ENCODE results near the gene ZNF385A.

DNA sequence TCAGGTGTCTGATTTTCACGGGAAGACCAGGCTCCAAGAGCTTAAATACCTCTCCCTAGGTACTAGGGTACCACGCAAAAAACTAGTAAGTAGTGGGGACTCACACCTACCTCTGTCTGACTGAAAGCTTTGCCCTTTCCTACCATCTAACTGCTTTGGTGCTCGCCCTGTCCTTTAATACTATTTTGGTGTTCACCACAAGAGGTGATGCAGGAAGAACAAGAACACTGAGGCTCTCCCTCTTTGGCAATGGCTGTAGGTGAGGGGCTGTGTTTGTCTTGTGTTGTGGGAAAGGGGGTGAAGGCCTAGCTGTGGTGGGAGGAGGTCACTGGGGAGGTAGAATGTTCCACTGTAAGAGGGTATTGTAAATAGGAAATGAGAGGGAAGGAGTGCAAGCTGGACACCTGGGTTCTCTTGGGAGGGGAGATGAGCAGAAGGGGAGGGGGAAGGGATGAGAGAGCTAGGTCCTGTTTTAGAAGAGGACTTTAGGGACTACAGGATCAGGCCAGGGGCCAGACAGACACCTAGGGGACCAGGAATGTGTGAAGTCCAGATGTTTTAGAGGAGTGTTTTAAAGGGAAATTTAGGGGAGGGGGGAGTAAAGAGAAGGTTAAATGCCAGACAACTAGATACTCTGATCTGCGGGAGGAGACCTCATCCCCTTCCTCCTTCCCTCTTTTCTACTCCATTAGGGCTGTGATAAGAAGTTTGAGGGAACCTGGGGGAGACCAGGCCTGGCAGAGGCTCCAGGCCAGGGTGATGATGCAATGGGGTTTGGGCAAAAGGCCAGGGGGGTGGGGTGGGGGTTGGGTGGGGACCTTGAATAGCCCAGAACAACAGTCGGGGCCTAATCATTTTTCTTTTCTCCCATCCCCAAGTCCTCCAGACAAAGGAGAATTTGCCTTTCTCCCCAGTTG, 32.4 kb upstream of the ZNF385A start:
- TF ChIP-seq, protein P1, sequence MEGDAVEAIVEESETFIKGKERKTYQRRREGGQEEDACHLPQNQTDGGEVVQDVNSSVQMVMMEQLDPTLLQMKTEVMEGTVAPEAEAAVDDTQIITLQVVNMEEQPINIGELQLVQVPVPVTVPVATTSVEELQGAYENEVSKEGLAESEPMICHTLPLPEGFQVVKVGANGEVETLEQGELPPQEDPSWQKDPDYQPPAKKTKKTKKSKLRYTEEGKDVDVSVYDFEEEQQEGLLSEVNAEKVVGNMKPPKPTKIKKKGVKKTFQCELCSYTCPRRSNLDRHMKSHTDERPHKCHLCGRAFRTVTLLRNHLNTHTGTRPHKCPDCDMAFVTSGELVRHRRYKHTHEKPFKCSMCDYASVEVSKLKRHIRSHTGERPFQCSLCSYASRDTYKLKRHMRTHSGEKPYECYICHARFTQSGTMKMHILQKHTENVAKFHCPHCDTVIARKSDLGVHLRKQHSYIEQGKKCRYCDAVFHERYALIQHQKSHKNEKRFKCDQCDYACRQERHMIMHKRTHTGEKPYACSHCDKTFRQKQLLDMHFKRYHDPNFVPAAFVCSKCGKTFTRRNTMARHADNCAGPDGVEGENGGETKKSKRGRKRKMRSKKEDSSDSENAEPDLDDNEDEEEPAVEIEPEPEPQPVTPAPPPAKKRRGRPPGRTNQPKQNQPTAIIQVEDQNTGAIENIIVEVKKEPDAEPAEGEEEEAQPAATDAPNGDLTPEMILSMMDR (IDR thresholded peaks at IDR 0.05), result no peak
- no peak for TF ChIP-seq POLR2A (IDR thresholded peaks at IDR 0.05)
